GM21786 (cell line): ENCODE data around the gene LONP2.
"Not testable (repeated sequence)": the region's sequence is repeated elsewhere in the genome, so short reads cannot be mapped to it uniquely, and the experiment has no call there.

Source experiments
- ATAC-seq: cut with Tn5 transposase; IDR thresholded peaks from one replicate; pipeline ENCODE4 v1.9.1; 2021; ENCODE audit not compliant: unreplicated experiment

LONP2 gene

DNA sequence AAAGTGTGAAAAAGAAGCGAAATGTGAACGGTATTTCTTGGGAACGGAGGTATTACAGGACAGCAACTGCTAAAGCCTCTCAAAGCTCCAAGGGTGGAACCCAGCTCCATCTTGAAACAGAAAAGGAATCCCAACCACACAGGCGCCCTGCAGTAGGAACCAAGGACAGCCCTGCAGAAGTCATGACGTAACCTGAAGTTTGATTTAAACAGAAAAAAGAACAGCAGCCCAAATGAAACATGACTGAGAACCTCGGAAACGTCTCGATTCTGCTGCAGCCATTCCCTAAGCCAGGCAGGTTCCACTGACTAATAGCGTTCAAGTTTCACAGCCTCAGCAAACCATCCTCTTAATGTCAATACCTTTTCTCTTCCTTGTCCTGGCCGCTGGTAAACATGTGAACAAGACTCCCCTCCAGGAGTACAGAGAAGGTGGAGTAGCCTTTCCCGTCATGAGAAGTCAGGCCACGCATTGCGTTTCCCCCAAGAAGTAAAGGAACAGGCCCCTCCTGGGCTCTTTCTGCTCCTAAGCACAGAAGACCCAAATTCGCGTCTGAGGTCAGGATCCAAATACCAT lies 121.0 kb downstream of the LONP2 start:
- no peak for ATAC-seq

DNA sequence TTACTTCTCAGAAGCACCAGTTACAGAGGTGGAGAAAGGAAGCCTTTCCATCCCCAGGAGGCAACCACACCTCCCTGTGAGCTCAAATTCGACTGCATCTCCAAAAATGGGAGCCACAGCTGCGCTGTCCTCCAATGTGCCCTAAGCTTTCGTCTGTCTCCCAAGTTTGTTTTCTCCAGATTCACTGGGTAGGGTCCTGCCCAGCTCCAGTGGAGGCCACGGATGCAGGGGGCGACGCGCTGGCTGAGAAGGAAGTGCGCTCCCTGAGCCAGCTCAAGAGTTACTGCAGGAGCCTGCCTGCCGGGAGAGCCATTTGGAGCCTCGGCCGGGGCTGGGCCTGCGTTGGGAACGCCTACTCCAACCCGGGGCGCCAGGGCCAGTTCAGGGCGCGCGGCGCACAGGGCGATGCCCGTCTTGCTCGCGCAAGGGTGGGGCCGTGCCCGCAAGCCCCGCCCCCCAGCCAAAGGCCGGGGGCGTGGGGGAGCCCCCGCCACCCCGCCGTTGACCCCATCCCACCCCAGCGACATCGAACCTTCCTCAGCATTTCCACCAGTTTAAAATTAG lies 121.6 kb downstream of the LONP2 start:
- peak; percentile 86 for ATAC-seq

DNA sequence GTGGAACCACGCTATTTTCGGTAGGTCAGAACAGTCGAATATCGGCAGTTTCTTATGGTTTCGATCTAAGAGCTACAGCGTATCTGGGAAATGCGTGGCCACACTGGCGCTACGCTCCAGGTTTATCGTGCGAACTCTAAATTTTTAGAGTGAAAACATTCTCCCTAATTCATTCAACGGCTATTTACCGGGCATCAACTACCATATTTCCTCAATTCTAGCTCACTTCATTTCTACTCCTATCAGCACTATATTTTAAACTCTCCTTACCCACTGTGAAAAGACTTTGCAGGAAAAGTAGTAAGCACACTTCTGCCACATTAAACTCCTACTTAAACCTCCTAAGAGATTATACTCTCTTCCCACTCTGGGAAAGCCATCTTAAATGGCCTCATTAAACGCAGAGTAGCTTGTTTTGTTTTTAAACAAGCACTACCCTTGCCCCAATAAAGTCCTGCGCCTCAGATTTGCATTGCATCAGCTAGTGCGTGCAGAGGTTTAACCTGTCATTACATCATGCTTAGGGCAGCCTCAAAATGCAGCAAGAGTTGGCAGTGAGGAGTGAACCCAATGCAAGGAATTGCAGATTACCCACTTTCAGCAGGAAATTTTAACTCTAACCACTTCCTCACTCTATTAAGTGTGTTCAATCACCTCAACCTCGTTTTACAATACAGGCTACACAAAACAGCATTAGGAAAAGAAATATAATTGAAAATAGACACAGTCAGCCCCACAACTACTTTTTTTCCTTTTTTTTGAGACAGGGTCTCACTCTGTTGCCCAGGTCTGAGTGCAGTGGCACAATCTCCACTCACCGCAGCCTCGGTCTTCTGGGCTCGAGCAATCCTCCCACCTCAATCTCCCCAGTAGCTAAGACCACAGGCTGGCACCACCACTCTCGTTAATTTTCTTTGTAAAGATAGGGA lies 122.3 kb downstream of the LONP2 start:
- peak; percentile 54 for ATAC-seq

DNA sequence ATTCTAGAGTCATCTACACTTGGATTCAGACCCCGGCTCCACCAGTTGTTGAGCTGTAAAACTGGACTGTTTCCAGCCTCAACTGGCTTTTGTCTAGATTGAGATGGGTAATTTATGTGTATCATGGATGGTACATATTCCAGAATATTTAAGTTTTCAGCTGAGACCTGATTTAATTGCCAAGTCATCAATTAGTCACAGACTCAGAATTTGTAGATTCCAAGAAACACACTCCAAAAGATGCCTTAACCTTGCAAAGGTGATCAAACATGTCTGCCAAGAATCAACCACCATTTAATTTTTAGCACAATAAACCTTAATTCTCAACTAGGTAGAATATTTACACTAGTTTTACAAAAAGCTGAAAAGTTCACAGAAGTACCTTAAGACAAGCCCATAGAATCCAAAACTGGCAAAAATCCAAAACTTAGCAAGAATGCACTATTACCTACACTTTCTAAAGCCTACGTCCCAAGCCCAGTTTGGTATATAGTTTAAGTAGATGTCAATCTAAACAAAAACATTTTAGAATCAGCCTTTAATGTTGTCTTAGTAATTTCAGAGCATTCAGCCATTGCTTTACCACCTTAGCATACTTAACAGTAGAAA lies 123.4 kb downstream of the LONP2 start:
- ATAC-seq, result no peak

DNA sequence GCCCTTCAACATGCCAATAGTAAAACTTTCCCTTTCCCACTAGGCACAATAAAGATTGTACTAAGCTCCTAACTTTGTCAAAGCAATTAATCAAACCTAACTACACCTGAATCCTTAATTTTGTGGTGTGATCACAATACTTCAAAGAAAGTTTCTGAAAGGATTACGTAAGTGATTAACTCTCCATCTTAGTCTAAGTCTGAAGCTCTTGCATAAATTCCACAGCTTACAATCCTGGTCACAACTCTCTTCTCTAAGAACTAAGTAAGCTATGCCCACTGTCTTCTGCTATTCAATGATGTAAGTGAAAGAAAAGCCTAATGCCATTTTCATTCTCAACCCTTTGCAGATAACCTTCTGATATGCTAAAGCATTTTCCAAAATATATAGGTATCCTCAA lies 125.7 kb downstream of the LONP2 start:
- no peak for ATAC-seq

DNA sequence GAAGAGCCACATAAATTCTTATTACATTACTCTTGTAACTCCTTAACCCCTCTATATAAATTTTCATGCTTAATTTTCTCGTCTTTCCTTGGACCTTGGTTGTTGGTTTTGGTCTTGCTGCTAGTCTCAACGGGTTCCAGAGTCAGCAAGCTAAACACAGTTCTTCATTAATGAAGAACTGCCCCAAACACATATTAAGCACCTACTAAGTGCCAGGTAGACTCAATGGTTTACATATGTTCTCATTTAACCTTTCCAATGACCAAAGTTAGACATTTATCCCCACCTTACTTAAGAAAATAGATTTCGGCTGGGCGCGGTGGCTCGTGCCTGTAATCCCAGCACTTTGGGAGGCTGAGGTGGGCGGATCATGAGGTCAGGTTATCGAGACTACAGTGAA lies 126.1 kb downstream of the LONP2 start:
- no peak for ATAC-seq

DNA sequence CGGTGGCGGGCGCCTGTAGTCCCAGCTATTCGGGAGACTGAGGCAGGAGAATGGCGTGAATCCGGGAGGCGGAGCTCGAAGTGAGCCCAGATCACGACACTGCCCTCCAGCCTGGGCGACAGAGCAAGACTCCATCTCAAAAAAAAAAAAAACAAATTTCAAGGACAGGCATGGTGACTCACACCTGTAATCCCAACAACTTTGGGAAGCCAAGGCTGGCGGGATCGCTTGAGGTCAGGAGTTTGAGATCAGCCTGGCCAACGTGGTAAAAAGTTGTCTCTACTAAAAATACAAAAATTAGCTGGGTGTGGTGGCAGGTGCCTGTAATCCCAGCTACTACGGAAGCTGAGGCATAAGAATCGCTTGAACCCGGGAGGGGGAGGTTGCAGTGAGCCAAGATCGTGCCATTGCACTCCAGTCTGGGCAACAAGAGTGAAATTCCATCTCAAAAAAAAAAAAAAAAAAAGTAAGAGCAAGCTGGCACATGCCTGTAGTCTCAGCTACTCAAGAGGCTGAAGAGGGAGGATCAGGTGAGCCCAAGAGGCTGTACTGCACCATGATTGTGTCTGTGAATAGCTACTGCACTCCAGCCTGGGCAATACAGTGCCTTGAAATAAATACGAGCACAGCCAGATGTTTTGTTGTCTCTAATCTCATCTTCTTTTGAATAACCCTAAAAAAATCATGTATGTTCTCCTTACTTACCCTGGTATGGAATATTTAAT lies 126.7 kb downstream of the LONP2 start:
- not testable (repeated sequence) for ATAC-seq

DNA sequence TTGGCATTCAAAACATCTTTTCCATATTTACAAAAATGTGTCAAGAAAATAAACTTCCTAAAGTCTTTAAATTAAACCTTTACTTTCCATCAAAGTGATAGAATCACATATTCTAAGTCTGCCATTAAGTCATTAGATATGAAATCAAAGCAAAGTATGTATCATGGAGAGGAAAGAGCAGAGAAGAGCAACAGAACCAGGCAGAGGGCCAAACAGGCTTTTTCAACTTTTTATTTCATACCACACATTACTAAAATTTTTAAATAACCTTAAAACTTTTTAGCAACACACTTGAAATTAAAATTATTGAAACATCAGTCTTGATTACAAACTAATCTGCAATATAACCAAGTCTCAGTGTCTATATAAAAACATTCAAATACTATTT lies 127.3 kb downstream of the LONP2 start:
- ATAC-seq, result no peak

DNA sequence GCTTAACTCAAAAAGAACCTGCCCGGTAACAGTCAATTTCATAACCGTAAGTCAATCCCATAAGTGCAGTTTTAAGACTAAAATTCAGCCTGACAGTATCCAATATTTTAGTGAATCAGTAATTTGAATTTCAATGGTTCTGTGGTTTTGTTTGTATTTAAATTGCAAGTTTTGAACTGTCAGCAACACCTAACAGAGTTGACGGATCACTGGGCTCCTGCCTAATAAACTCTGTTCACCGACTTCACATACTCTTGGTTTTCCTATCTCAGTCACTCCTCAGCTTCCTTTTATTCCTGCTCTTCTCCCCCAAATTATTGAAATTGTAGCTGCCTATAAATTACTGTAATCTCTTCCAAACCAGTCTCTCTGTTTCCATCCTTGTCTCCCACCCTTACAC lies 128.6 kb downstream of the LONP2 start:
- ATAC-seq, result no peak

DNA sequence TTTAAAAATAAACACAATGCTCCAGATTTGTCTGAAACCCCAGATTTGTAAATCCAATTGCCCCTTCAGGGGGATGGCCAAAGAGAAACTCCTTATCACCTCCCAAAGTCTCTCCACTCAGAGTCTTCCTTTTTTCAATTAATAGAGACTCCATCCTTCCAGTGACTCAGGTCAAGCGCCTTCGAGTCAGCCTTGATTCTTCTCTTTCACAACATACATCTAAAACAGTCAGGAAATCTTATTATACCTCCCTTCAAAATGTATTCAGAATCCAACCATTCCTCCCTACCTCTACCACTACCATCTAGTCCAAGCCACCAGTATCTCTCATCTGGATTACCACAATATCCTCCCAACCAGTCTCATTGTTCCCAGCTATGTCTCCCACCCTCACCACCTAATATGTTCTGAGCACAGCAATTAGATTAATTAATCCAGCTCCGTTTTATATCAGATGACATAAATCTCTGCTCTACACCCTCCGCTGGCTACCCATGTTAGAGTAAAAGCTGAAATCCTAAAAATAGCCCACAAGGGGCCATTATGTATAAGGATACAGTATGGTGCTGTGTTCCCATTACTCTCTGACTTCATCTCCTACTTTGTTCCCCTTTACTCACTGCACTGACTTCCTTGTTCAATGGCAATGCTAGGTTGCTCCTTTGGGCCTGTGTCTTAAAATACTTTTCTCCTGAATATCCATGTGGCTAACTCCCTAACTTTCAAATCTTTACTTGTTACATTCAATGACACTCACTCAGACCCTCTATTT lies 129.3 kb downstream of the LONP2 start:
- ATAC-seq, result no peak

DNA sequence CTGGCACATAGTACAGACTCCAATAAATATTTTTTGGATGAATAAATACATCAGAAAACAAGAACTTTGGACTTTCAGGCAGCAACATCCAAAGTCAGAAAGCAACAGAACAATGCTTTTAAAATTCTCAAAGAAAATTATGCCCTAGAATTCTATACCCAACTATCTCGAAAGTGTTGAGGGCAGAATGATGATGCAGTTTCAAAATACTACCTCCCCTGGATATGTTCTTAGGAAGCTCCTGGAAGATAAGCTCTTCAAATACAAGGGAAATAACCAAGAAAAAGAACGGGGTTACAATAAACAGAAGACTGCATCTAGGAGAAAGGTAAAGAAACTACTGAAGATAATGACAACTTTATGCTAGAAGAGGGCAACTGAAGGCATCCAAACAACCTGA lies 130.2 kb downstream of the LONP2 start:
- no peak for ATAC-seq

DNA sequence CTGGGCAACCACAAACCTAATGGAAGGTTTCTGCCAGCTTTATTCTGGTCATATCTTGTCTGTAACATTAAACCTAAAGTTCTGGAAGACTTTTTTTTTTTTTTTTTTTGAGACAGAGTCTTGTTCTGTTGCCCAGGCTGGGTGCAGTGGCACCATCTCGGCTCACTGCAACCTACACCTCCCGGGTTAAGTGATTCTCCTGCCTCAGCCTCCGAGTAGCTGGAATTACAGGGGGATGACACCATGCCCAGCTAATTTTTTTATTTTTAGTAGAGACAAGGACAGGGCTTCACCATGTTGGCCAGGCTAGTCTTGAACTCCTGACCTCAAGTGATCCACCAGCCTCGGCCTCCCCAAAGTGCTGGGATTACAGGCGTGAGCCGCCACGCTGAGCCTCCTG lies 133.2 kb downstream of the LONP2 start:
- ATAC-seq, result not testable (repeated sequence)

DNA sequence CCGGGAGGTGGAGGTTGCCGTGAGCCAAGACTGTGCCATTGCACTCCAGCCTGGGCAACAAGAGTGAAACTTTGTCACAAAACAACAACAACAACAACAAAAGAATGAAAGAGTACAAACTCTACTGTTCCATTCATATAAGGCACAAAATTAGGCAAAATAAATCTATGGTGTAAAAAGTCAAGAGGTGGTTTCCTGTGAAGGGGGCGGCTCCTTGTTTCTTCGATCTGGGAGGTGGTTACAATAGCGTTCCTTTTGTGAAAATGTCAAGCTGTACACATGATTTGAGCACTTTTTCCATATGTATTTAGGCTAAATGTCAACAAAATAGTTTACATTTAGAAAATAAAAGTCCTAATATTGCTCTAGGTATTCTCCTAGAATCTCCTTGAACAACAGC lies 134.2 kb downstream of the LONP2 start:
- ATAC-seq, result no peak

DNA sequence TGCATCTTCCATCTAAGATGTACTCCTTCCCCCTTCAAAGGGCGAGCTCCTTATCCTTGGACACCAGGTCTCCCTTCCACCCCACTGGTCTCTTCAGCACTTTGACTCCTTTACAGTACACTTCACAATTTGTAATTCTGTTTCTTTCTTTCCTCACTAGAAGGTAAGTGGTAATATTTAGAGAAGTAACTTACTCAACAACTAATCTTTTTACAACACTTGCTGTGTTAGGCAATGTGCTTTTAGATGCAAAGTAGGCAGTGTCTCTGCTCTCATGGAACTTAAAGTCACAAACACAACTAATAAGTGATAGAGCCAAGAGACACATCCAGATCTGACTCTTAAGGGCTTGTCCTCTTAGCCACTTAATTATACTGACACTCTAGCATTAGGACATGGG lies 134.7 kb downstream of the LONP2 start:
- ATAC-seq, result no peak

DNA sequence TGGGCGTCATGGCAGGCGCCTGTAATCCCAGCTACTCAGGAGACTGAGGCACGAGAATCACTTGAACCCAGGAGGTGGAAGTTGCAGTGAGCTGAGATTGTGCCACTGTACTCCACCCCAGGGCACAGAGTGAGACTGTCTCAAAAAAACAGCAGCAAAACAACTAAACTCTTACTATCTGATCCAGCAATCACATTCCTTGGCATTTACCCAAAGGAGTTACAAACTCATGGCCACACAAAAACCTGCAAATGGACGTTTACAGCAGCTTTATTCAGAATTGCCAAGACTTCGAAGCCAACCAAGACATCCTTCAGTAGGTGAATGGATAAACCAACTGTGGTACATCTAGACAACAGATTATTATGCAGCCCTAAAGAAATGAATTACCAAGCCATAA lies 137.1 kb downstream of the LONP2 start:
- ATAC-seq, result no peak

DNA sequence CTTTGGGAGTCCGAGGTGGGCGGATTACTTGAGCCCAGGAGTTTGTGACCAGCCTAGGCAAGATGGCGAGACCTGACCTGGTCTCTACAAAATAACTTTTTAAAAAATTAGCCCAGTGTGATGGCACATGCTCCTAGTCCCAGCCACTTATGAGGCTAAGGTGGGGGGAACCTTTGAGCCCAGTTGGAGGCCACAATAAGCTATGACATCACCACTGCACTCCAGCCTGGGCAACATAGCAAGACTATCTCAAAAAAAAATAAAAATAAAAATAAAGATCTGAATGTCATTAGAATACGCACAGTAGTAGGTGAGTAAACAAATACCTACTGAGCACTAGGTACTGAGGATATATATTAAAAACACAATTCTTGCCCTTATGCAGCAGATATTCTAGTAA lies 138.0 kb downstream of the LONP2 start:
- no peak for ATAC-seq

DNA sequence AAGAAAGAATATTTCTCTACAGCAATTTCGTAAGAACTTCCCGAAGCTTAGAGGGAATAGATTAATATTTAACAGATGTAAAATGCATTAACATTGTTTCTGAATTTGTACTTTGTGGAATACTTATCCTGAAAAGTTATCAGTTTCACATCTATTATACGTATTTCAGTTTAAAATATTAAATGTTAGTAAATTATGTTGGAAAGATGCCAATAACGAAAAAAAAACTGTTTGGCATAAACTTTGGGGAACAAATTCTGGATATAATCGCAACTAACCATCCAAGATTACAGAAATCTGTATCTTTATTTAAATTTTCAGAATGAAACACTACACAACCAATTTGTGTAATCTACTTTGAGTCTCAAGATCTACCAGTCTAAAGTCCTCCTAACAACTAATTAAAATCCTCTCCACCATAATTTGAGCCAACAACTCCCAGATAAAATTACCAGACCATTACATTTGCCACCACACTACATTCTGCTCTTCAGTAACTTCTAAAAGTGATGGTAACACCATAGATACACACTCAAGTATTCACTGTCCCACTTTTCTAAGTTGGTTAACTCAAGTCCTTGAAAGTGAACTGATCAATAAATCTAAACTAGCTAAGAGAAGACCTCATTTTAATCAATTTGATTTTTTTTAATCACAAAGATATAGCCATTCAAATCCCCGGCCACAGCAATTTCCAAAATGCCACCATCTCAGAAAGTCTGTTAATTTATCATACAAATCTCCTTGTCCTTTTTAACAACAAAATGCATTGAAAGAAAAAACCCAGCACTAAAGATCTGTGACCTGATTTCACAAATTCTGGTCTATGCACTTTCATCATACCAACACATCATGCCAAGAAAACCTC lies 139.1 kb downstream of the LONP2 start:
- ATAC-seq, result no peak

DNA sequence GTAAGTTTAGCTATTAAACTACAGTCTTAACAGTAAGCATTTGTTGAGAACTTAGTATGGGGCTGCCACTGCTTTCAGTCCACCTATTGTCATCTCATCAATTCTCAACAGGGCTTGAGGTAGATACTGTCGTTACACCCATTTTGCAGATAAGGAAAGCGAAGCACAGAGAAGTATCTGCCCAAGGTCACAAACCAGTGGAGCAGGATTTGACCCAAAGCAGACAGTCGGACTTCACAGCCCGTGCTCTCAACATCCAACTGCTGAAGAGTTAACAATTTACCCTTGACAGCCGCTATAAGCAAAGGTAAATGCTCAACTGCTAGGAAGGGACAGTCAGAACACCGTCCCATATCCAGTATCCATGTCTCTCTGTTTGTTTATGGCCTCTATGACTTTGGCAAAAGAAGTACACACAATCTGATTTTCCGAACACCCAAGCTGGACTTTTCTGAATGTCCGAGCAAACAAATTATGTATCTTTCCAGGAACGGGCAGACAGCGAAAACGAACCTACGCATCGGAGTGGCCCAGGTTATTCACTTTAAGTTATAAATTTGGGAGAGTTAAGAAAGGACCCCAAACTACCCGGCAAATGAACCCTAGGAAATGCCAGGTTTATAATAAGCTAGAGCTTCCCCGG lies 139.9 kb downstream of the LONP2 start:
- no peak for ATAC-seq
